HG03095 (cell line): ENCODE results near the gene MCRS1.
"Not testable (repeated sequence)": the region's sequence is repeated elsewhere in the genome, so short reads cannot be mapped to it uniquely, and the experiment has no call there.

Experiments used
- ATAC-seq: cut with Tn5 transposase; IDR thresholded peaks from one replicate; pipeline ENCODE4 v1.9.1; 2021; ENCODE audit warnings: moderate library complexity; ENCODE audit not compliant: unreplicated experiment

The MCRS1 gene

DNA sequence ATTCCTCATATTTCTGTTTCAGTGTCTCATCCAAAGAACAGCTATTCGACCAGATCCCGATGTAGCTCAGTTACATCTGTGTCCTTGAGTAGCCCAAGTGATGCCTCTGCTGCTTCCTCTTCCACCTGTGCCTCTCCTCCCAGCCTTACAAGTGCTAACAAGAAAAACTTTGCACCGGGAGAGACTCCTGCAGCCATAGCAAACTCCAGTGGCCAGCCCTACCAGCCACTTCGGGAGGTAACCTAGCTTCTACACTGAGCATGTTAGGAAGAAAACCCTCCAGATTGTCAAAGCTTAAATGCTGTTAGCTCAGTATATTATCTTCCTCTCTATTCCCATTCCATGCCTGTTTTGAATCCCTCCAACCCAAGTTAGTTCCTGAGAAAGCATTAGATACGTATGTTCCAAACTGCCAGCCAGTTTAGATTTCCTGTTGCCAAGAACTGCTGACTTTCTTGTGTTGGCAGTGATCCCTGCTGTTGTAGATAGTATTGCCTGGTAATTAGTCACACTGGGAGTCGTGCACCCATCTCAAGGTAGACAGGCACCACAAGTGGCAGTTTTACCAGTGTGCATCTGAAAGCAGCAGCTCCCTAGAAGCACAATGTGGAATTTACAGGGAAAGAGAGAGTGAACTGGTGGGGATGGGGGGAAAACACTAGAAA is 43.1 kb downstream of the MCRS1 start:
- no peak for ATAC-seq

DNA sequence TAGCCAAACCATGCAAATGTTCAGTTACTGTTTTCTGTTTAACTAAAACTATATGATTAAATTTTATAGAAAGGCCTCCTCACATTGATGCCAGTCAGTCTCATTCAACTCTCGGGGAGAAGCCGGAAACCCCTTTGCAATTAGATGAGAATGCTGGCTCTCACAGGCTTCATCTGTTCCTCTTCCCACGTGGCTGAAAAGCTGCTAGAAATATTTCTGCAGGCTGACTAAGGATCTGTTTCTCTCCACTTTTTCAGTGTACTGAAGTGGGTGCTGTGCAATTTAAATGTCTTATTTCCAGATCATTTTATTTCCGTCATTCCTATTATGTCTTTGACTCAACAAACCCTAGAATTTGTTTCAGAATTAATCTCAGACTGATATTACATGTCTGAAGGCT is 46.6 kb downstream of the MCRS1 start:
- no peak for ATAC-seq

DNA sequence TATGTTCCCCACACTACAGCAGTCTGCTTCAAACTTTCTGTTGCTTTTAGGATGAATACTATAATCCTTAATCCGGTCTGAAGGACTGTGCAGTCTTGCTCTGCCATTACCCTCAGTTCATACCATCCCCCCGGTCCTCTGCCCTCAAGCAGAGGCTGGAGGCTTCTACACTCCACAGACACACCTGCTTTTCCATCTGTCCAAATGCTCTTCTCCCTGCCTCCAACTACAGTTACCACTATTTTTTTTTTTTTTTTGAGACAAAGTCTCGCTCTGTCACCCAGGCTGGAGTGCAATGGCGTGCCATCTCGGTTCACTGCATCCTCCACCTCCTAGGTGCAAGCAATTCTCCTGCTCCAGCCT is 48.4 kb downstream of the MCRS1 start:
- ATAC-seq: no peak

DNA sequence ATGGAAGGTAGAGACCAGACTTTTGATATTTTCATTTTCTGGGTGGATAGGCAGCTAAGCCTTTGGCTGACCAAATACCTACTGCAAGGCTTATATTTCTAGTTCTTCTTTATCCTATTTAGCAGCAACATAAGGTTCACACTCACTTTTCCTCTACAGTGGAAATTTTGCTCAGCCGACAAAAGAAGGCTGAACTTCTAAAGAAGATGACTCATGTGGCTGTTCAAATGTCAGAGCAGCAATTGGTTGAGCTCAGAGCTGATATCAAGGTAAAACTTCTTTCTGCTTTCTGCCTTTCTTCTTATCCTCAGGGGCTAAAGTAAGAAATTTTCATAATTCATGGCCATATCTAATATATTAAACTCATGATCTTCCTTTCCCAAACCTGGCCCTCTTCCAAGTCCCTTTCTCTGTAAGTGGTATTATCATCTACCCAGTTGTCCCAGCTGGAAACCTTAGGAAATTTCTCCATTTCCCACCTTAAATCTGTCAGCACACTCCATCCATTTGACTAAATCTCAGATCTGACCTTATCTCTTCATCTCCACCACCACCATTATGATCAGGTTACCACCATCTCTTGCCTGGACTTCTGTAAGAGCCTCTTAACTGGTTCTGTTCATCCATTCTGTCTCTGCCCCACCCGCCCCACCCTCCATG is 48.9 kb downstream of the MCRS1 start:
- ATAC-seq: no peak

DNA sequence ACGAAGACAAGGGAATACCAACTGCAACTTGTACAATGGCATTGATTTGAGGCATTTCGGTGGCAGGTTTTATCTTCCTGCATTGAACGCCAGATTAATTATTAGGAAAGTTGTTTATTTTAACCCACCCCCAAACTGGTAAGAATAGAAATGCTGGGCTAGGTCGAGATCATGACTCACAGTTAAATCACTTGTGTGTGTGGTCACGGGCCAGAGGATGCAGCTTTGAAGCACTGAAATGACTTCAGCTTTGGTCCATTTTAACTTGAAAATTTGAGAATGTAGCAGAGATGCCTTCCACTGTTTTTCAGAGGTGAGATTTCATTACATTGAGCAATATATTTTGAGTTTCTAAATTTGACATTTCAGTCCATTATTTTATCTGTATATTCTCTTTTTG is 52.7 kb downstream of the MCRS1 start:
- no peak for ATAC-seq

DNA sequence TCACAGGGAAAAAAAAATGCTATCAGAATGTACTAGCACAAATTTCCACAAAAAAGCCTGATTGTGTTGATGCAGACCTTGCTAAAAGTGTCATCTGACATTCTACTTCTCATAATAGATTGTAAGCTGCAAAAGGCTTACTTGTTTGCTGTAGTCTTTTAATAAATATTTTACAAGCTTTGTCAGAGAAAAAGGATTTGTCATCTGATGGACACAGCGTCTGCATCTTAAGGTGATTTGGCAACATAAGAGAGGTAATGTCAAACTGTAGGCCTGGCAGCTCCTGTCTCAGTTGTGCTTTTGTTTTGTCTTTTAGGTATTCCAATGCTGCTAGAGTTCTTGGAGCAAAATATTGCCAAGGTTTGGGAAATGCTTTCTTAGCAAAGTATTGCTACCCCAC is 55.4 kb downstream of the MCRS1 start:
- ATAC-seq: no peak

DNA sequence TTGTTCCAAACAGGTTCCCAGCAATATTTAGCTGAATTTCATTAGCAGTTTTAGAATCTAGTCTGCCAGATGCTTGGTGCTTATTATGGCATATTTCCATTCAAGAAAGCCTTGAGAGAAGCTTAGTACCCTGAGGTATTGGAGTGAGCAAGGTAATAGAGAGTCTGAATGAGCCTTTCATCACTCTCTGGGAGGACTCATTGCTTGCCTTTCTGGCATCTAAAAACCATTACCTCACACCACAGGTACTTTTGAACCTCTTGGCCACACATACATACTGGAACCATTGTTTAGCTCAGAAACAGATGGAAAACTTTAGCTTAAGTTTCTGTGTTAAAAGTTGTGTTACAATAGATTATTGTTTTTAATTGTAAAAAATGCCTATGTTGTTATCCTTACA is 56.5 kb downstream of the MCRS1 start:
- no peak for ATAC-seq

DNA sequence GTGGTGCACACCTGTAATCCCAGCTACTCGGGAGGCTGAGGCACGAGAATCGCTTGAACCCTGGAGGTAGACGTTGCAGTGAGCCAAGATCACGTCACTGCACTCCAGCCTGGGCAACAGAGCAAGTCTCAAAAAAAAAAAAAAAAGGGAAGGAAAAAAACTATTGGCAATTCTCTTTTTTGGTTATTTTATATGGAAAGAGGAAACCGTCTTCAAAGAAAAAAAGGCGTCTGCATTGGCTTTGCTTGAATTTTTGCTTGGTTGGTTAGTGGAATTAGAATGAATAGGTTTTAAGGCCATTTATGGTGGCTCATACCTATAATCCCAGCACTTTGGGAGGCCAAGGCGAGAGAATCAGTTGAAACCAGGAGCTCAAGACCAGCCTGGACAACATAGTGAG is 58.3 kb downstream of the MCRS1 start:
- not testable (repeated sequence) for ATAC-seq
